Muscle of back (tissue), 13 donors: ENCODE measurements around the gene CYP2F1. TPM values are rescaled to one million over a fixed set of nuclear protein-coding genes. Genes with fewer than 3 reads are reported as not detected.
"Not testable (repeated sequence)": the region's sequence is repeated elsewhere in the genome, so short reads cannot be mapped to it uniquely, and the experiment has no call there.

ENCODE experiments used
- DNase-seq, 3 donors: peaks; one replicate each; pipeline versions ENCODE4 v3.0.0 to v3.0.0-alpha.2; 2013
- long read RNA-seq, 9 donors: transcript quantifications; one replicate each; lab custom pipeline, GENCODE V29; 2026
- polyA plus RNA-seq, 10 donors: library from polyadenylated mRNA; unstranded; fragments of 120-200 nt; gene quantifications; one replicate each; pipeline ENCODE4 v1.2.1, GENCODE V29; 2013; ENCODE audit not compliant: insufficient read length in 10 of 10

CYP2F1 gene
- polyA plus RNA-seq, result under 1 TPM in 1 of 10 donors, not detected in 9; 0.23 TPM
- long read RNA-seq, donor 1, result 0 reads
- long read RNA-seq, donor 2, result 0 reads
- long read RNA-seq, donor 3, result 0 reads
- long read RNA-seq, donor 4, result 0 reads
- long read RNA-seq, donor 5, result 0 reads
- long read RNA-seq, donor 6, result 0 reads
- long read RNA-seq, donor 7, result 0 reads
- long read RNA-seq, donor 8, result 0 reads
- long read RNA-seq, donor 9, result 0 reads

GRCh38 chr19:41114132-41114531 lies at the start of gene CYP2F1:
Gene CYP2F1 (plus strand): TSS chr19:41114432. CDS start chr19:41116189, 1,757 bp downstream.
- no peak for DNase-seq

GRCh38 chr19:41064974-41065569 lies 49.2 kb upstream of the CYP2F1 start:
- DNase-seq, result peak in 1 of 3 donors; percentile 5

GRCh38 chr19:41076286-41076685 lies 37.9 kb upstream of the CYP2F1 start:
- DNase-seq, result no peak

- DNase-seq, result no peak
Measured at GRCh38 chr19:41083516-41083915, 30.7 kb upstream of the CYP2F1 start.

- no peak for DNase-seq
Measured at GRCh38 chr19:41085748-41086415, 28.4 kb upstream of the CYP2F1 start.

GRCh38 chr19:41088151-41088550 lies 26.1 kb upstream of the CYP2F1 start, which contains the start of gene CYP2A13:
Gene CYP2A13 (plus strand): TSS chr19:41088451. CDS start chr19:41088472, 21 bp downstream.
- no peak for DNase-seq

- DNase-seq, result no peak
Measured at GRCh38 chr19:41089959-41090358, 24.3 kb upstream of the CYP2F1 start.

GRCh38 chr19:41095703-41096102 lies 18.5 kb upstream of the CYP2F1 start:
- DNase-seq, result no peak

GRCh38 chr19:41096353-41096752 lies 17.9 kb upstream of the CYP2F1 start:
- DNase-seq, result no peak

GRCh38 chr19:41097302-41097701 lies 16.9 kb upstream of the CYP2F1 start:
- no peak for DNase-seq

- no peak for DNase-seq
Measured at GRCh38 chr19:41098762-41099161, 15.5 kb upstream of the CYP2F1 start.

- DNase-seq, result not testable (repeated sequence)
Measured at GRCh38 chr19:41102210-41102609, 12.0 kb upstream of the CYP2F1 start.

- no peak for DNase-seq
Measured at GRCh38 chr19:41106177-41106576, 8.1 kb upstream of the CYP2F1 start.

- DNase-seq, result no peak
Measured at GRCh38 chr19:41111296-41111695, 2.9 kb upstream of the CYP2F1 start.

- DNase-seq, result no peak
Measured at GRCh38 chr19:41111750-41112295, 2.4 kb upstream of the CYP2F1 start.

- no peak for DNase-seq
Measured at GRCh38 chr19:41112728-41113290, 1.4 kb upstream of the CYP2F1 start.

- DNase-seq, result no peak
Measured at GRCh38 chr19:41116261-41116660, 2.0 kb downstream of the CYP2F1 start.

- DNase-seq, result not testable (repeated sequence)
Measured at GRCh38 chr19:41120929-41121911, 7.0 kb downstream of the CYP2F1 start.

GRCh38 chr19:41122846-41123245 lies 8.6 kb downstream of the CYP2F1 start:
- not testable (repeated sequence) for DNase-seq

GRCh38 chr19:41123716-41124294 lies 9.6 kb downstream of the CYP2F1 start:
- no peak for DNase-seq

GRCh38 chr19:41126765-41127203 lies 12.6 kb downstream of the CYP2F1 start:
- DNase-seq, result not testable (repeated sequence)
